Neural cell (in vitro differentiated cells): ENCODE results near the gene DNAH8.

Experiments
- CTCF ChIP-seq: fragments of 450-650 bp; IDR thresholded peaks from 2 replicates; pipeline ENCODE4 v1.5.1; 2014; ENCODE audit warnings: antibody characterized with exemption, mild to moderate bottlenecking, moderate library complexity; ENCODE audit not compliant: poor library complexity, severe bottlenecking
- EP300 ChIP-seq: fragments of 450-650 bp; conservative IDR thresholded peaks from 2 replicates; pipeline ENCODE4 v1.6.1; 2014; ENCODE audit warnings: antibody characterized with exemption, mild to moderate bottlenecking, moderate library complexity; ENCODE audit not compliant: poor library complexity, severe bottlenecking
- EZH2 ChIP-seq: fragments of 200-600, 300-800 bp; shearing (Covaris generic), sonication (generic); IDR thresholded peaks from 2 replicates; pipeline ENCODE4 v1.6.1; 2014; ENCODE audit warnings: antibody characterized with exemption, low read length, borderline replicate concordance, mild to moderate bottlenecking; ENCODE audit not compliant: insufficient read depth, poor library complexity, severe bottlenecking
- MXI1 ChIP-seq: fragments of 450-650 bp; conservative IDR thresholded peaks from 2 replicates; pipeline ENCODE4 v1.6.1; 2014; ENCODE audit warnings: antibody characterized with exemption, mild to moderate bottlenecking; ENCODE audit not compliant: poor library complexity, severe bottlenecking
- POLR2AphosphoS5 ChIP-seq: IDR thresholded peaks from 2 replicates; pipeline ENCODE4 v1.6.1; 2012
- REST ChIP-seq: IDR thresholded peaks from 2 replicates; pipeline ENCODE4 v1.6.1; 2012; ENCODE audit warnings: borderline replicate concordance
- TAF1 ChIP-seq: IDR thresholded peaks from 2 replicates; pipeline ENCODE4 v1.6.1; 2012; ENCODE audit warnings: low read depth

GRCh38 chr6:39061588-39061987 is 346.5 kb downstream of the DNAH8 start:
- TF ChIP-seq CTCF (no peak), REST (no peak), TAF1 (no peak), POLR2AphosphoS5 (no peak), EZH2 (no peak), MXI1 (no peak), EP300 (no peak)
